ENCODE results near the gene WDR81. TPM values are rescaled to one million over a fixed set of nuclear protein-coding genes. Genes with fewer than 3 reads are reported as not detected.

WDR81 gene
- total and polyA plus RNA-seq, 2 donors (not counting 1 experiment from before 2014, with no cell fraction given), result 52.7 to 102 TPM

DNA sequence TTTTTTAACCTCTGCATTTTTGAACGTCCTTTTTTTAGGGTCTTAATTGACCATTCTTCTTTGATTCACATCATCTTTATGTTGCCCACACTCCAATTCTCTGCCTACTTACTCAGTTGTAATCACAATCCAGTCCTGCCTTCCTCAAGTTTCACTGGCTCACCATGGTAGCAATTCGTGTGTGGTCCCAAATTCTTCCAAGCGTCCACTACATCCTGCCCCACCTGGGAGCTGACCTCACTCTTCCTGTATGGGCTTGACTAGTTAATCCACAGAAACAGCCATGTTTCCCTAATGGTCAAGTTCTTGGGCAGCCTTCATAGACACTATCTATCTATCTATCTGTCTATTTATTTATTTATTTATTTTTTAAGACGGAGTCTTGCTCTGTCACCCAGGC, 21.4 kb upstream of the WDR81 start:
- ChIA-PET CTCF (no interaction called here), POLR2A (no interaction called here)
- peaks cover 23% of the 10 kb centered on the region for H3K27me3 Mint-ChIP-seq
- H3K4me1 Mint-ChIP-seq, result no peaks in the 10 kb centered on the region
- DNase-seq, result no peak
- no peak overlapping the region for H3K27ac Mint-ChIP-seq
- Histone ChIP-seq H3K4me2 (replicated peaks; ENCODE audit: low read depth, low read length, poor library complexity, severe bottlenecking) (no peak overlapping the region), H3K9ac (ENCODE audit: low read length) (no peak overlapping the region), H4K20me1 (ENCODE audit: control insufficient read depth, insufficient read depth, low read length, poor library complexity, severe bottlenecking) (no peaks in the 10 kb centered on the region), H2AFZ (ENCODE audit: insufficient read depth, low read depth, low read length, poor library complexity, severe bottlenecking) (no peak overlapping the region), H3K27me3 (replicated peaks in 1 of 4; ENCODE audit: control extremely low read depth in 1 of 4, control insufficient read depth in 3 of 4, insufficient read depth in 4 of 4, low read length in 3 of 4) (peaks cover 0 to 18% (median 10%) of the 10 kb centered on the region in 4 experiments), H3K79me2 (ENCODE audit: control insufficient read depth, insufficient read depth, low read length) (no peaks in the 10 kb centered on the region), H3K4me3 (ENCODE audit: control extremely low read depth in 1 of 5, extremely low read depth in 1 of 5, insufficient read depth in 1 of 5, low read depth in 2 of 5, low read length in 4 of 5) (no peak overlapping the region), H3K27ac (ENCODE audit: low read length in 2 of 2) (no peak overlapping the region), H3K9me3 (ENCODE audit: control extremely low read depth in 1 of 3, control insufficient read depth in 2 of 3, insufficient read depth in 1 of 3, low read length in 2 of 3) (peaks cover 0 to 5% (median 0%) of the 10 kb centered on the region in 3 donors), H3K4me1 (ENCODE audit: control insufficient read depth in 2 of 2, insufficient read depth in 2 of 2, low read length in 2 of 2) (no peaks in the 10 kb centered on the region), H3K36me3 (replicated peaks in 1 of 2; ENCODE audit: control extremely low read depth in 1 of 2, control insufficient read depth in 1 of 2, extremely low read depth in 1 of 2, insufficient read depth in 2 of 2, low read length in 1 of 2) (no peaks in the 10 kb centered on the region)
- H3K4me3 Mint-ChIP-seq, result no peak overlapping the region
- 72% methylated on average over 3 of the region's 4 CpGs for WGBS (ENCODE audit: insufficient coverage)
- no peak for ATAC-seq (ENCODE audit: low read depth)
- TF ChIP-seq EZH2 (IDR thresholded peaks at IDR 0.05; ENCODE audit: borderline replicate concordance, insufficient read depth, low read depth, low read length, poor library complexity, severe bottlenecking), result no peak
- TF ChIP-seq, protein P1, sequence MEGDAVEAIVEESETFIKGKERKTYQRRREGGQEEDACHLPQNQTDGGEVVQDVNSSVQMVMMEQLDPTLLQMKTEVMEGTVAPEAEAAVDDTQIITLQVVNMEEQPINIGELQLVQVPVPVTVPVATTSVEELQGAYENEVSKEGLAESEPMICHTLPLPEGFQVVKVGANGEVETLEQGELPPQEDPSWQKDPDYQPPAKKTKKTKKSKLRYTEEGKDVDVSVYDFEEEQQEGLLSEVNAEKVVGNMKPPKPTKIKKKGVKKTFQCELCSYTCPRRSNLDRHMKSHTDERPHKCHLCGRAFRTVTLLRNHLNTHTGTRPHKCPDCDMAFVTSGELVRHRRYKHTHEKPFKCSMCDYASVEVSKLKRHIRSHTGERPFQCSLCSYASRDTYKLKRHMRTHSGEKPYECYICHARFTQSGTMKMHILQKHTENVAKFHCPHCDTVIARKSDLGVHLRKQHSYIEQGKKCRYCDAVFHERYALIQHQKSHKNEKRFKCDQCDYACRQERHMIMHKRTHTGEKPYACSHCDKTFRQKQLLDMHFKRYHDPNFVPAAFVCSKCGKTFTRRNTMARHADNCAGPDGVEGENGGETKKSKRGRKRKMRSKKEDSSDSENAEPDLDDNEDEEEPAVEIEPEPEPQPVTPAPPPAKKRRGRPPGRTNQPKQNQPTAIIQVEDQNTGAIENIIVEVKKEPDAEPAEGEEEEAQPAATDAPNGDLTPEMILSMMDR (IDR thresholded peaks at IDR 0.05), result no peak
- intact Hi-C loops (cut with micrococcal nuclease), result no loop called here
- no peaks in the 10 kb centered on the region for H3K9me3 Mint-ChIP-seq (ENCODE audit: insufficient read depth)

DNA sequence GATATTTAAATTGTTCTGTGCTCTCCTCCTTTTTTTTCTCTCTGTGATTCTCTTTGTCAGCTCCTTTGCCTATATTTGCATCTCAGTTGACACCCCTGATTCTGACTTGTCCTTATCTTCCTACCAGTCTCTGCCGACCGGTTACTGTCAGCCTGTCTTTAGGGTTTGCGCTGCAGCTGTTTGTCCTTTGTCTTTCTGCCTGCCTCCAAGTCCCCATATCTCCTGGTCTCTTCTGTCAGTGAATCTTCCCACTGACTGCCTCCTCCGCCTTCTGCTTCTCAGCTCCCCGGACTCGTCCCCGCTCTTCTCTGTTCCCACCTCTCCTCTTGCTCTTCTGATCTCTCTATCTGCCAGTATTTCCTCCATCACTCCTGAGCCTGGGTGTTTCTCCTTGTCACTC, 19.5 kb upstream of the WDR81 start:
- no peak overlapping the region for H3K9ac ChIP-seq (ENCODE audit: low read length)
- no peak overlapping the region for H3K4me3 ChIP-seq (ENCODE audit: control extremely low read depth in 1 of 5, extremely low read depth in 1 of 5, insufficient read depth in 1 of 5, low read depth in 2 of 5, low read length in 4 of 5)
- WGBS (ENCODE audit: insufficient coverage), result 96% methylated on average over 7 of the region's 7 CpGs
- no peaks in the 10 kb centered on the region for H3K36me3 ChIP-seq (replicated peaks in 1 of 2; ENCODE audit: control extremely low read depth in 1 of 2, control insufficient read depth in 1 of 2, extremely low read depth in 1 of 2, insufficient read depth in 2 of 2, low read length in 1 of 2)
- TF ChIP-seq EZH2 (IDR thresholded peaks at IDR 0.05; ENCODE audit: borderline replicate concordance, insufficient read depth, low read depth, low read length, poor library complexity, severe bottlenecking), result no peak
- TF ChIP-seq, protein P1 (IDR thresholded peaks at IDR 0.05), result no peak
- Mint-ChIP-seq H3K27ac (no peak overlapping the region), H3K27me3 (peaks cover 27% of the 10 kb centered on the region), H3K4me3 (no peak overlapping the region), H3K4me1 (no peaks in the 10 kb centered on the region), H3K9me3 (ENCODE audit: insufficient read depth) (no peaks in the 10 kb centered on the region)
- H4K20me1 ChIP-seq (ENCODE audit: control insufficient read depth, insufficient read depth, low read length, poor library complexity, severe bottlenecking), result no peaks in the 10 kb centered on the region
- POLR2A ChIA-PET, result no interaction called here
- no peak overlapping the region for H2AFZ ChIP-seq (ENCODE audit: insufficient read depth, low read depth, low read length, poor library complexity, severe bottlenecking)
- intact Hi-C loops (cut with micrococcal nuclease), result no loop called here
- H3K27me3 ChIP-seq (replicated peaks in 1 of 4; ENCODE audit: control extremely low read depth in 1 of 4, control insufficient read depth in 3 of 4, insufficient read depth in 4 of 4, low read length in 3 of 4), result peaks cover 0 to 36% (median 18%) of the 10 kb centered on the region in 4 experiments
- H3K4me1 ChIP-seq (ENCODE audit: control insufficient read depth in 2 of 2, insufficient read depth in 2 of 2, low read length in 2 of 2), result peaks cover 6 to 7% of the 10 kb centered on the region in 2 donors
- DNase-seq (no peak), ATAC-seq (ENCODE audit: low read depth) (no peak)
- H3K9me3 ChIP-seq (ENCODE audit: control extremely low read depth in 1 of 3, control insufficient read depth in 2 of 3, insufficient read depth in 1 of 3, low read length in 2 of 3), result peaks cover 0 to 10% (median 0%) of the 10 kb centered on the region in 3 donors
- CTCF ChIA-PET, result interaction anchor here (1.0 kb wide), 1 partner anchor 12 kb away, joined by 3 read pairs; no protein-coding TSS in a partner anchor
- no peaks in the 10 kb centered on the region for H3K79me2 ChIP-seq (ENCODE audit: control insufficient read depth, insufficient read depth, low read length)
- no peak overlapping the region for H3K4me2 ChIP-seq (replicated peaks; ENCODE audit: low read depth, low read length, poor library complexity, severe bottlenecking)
- no peak overlapping the region for H3K27ac ChIP-seq (ENCODE audit: low read length in 2 of 2)
